Calu3 (cell line): ENCODE results near the gene TRAPPC6A. TPM values are rescaled to one million over a fixed set of nuclear protein-coding genes. Genes with fewer than 3 reads are reported as not detected.

Experiments
- Bru-seq: library from RNA; stranded (reverse); fragments of 400-500 nt; gene quantifications from one replicate; lab custom pipeline; 2021; lab: Mats Ljungman, UMichigan
- BruChase-seq, 2 experiments: library from RNA; stranded (reverse); fragments of 400-500 nt; gene quantifications; one replicate each; lab custom pipeline; 2021; lab: Mats Ljungman, UMichigan
- BruUV-seq: library from RNA; stranded (reverse); fragments of 400-500 nt; replicated peaks from 2 replicates; lab custom pipeline; 2021; lab: Mats Ljungman, UMichigan
- CTCF ChIA-PET: fragments of 300-600 bp; sonication (Branson Sonifier 250); formaldehyde crosslinking; loops from one replicate; lab custom pipeline; 2022; ENCODE audit warnings: antibody characterized with exemption; lab: Charles Lee
- DNase-seq: peaks from one replicate; pipeline ENCODE4 v3.0.0; 2022
- H3K27ac Mint-ChIP-seq: one replicate; pipeline ENCODE4 v1.8.0; 2022; ENCODE audit warnings: mixed read lengths; ENCODE audit not compliant: unreplicated experiment
- H3K27me3 Mint-ChIP-seq: one replicate; pipeline ENCODE4 v1.8.0; 2022; ENCODE audit warnings: mixed read lengths; ENCODE audit not compliant: unreplicated experiment
- H3K36me3 Mint-ChIP-seq: one replicate; pipeline ENCODE4 v1.8.0; 2022; ENCODE audit warnings: mild to moderate bottlenecking, moderate library complexity, mixed read lengths; ENCODE audit not compliant: insufficient read depth, unreplicated experiment
- H3K4me1 Mint-ChIP-seq: one replicate; pipeline ENCODE4 v1.8.0; 2022; ENCODE audit warnings: mild to moderate bottlenecking, low read depth, mixed read lengths; ENCODE audit not compliant: unreplicated experiment
- H3K4me3 Mint-ChIP-seq: one replicate; pipeline ENCODE4 v1.8.0; 2022; ENCODE audit warnings: mild to moderate bottlenecking, low read depth, moderate library complexity, mixed read lengths; ENCODE audit not compliant: unreplicated experiment
- H3K9me3 Mint-ChIP-seq: one replicate; pipeline ENCODE4 v1.8.0; 2022; ENCODE audit warnings: low read depth, mixed read lengths; ENCODE audit not compliant: unreplicated experiment
- CTCF ChIP-seq: fragments of 200-600 bp; IDR thresholded peaks from one replicate; pipeline ENCODE4 v1.8.0; 2022; ENCODE audit warnings: antibody characterized with exemption; ENCODE audit not compliant: unreplicated experiment
- intact Hi-C: fragments of 100-400 bp; cut with micrococcal nuclease; formaldehyde crosslinking; loops from one replicate; pipeline ENCODE4 v1.10.0; 2022; ENCODE audit not compliant: unreplicated experiment
- long read RNA-seq: library from polyadenylated mRNA; stranded (forward); transcript quantifications from one replicate; pipeline ENCODE4 v2.0.0, GENCODE V29; 2022
- total RNA-seq: library from RNA; stranded (reverse); gene quantifications from 2 replicates; pipeline ENCODE4 v1.2.3, GENCODE V29; 2022

Gene TRAPPC6A
- total RNA-seq (55.7 and 57.0 TPM in 2 replicates), Bru-seq, nascent RNA (percentile 56 among the genes with signal in this experiment), BruChase-seq, experiment 1, labeled RNA remaining after a 6-hour chase (percentile 60 among the genes with signal in this experiment), BruChase-seq, experiment 2, labeled RNA remaining after a 2-hour chase (percentile 65 among the genes with signal in this experiment)
- long read RNA-seq, transcript TRAPPC6A-204 (5 exons, 695 nt), result minor isoform, 10 of 102 reads
- long read RNA-seq, transcript TRAPPC6A-202 (6 exons, 758 nt), result minor isoform, 28 of 102 reads
- long read RNA-seq, transcript TRAPPC6A-201 (6 exons, 805 nt), result major isoform, 35 of 102 reads
- long read RNA-seq, transcript TRAPPC6A-205 (5 exons, 514 nt), result minor isoform, 12 of 102 reads
- long read RNA-seq, partial matches to known transcripts, result 1 of 102 reads
- long read RNA-seq, other reads (novel, unspliced or antisense), result 16 of 102 reads

- intact Hi-C loops, result no loop called here
- H3K27me3 Mint-ChIP-seq, result no peaks in the 10 kb centered on the region
- BruUV-seq, result TSS peak; percentile 92
- peak within 1 kb of the TSS; percentile 79 for H3K4me3 Mint-ChIP-seq
- CTCF ChIA-PET, result interaction anchor here (0.6 to 2.3 kb wide), 18 partner anchors 9 to 261 kb away, joined by 3 to 13 read pairs (median 4); no protein-coding TSS in a partner anchor
- H3K9me3 Mint-ChIP-seq, result no peaks in the 10 kb centered on the region
- no peak for DNase-seq
- H3K4me1 Mint-ChIP-seq, result peaks cover 5% of the 10 kb centered on the region
- TF ChIP-seq CTCF, result no peak
- peak within 1 kb of the TSS; percentile 90 for H3K27ac Mint-ChIP-seq
- peaks cover 44% of the 10 kb centered on the region for H3K36me3 Mint-ChIP-seq
These were observed at the start of gene TRAPPC6A for GRCh38 chr19:45177817-45178261. TSS of gene TRAPPC6A (minus strand) at chr19:45178237. CDS start at chr19:45178218, 19 bp downstream.

- no peak for TF ChIP-seq CTCF
- CTCF ChIA-PET, result interaction anchor here (1.6 kb wide), 1 partner anchor 13 kb away, joined by 3 read pairs; no protein-coding TSS in a partner anchor
- H3K4me3 Mint-ChIP-seq, result no peak overlapping the region
These were observed 46.6 kb upstream of the TRAPPC6A start for GRCh38 chr19:45224645-45225044.

GRCh38 chr19:45223879-45224278 is 45.8 kb upstream of the TRAPPC6A start:
- Mint-ChIP-seq H3K4me1 (no peaks in the 10 kb centered on the region), H3K27ac (no peak overlapping the region), H3K27me3 (peaks cover 86% of the 10 kb centered on the region), H3K9me3 (no peaks in the 10 kb centered on the region), H3K4me3 (no peak overlapping the region), H3K36me3 (no peaks in the 10 kb centered on the region)
- BruUV-seq, result no TSS peak
- CTCF ChIA-PET, result interaction anchor here (1.6 kb wide), 1 partner anchor 12 kb away, joined by 3 read pairs; no protein-coding TSS in a partner anchor
- intact Hi-C loops, result no loop called here
- no peak for DNase-seq
- TF ChIP-seq CTCF, result no peak

More at GRCh38 chr19:45224645-45225044, 46.6 kb upstream of the TRAPPC6A start:
- intact Hi-C loops, result no loop called here
- H3K27me3 Mint-ChIP-seq, result peaks cover 84% of the 10 kb centered on the region
- no peak overlapping the region for H3K27ac Mint-ChIP-seq
- DNase-seq, result no peak
- H3K36me3 Mint-ChIP-seq, result no peaks in the 10 kb centered on the region
- no peaks in the 10 kb centered on the region for H3K9me3 Mint-ChIP-seq
- no peaks in the 10 kb centered on the region for H3K4me1 Mint-ChIP-seq
- no TSS peak for BruUV-seq

GRCh38 chr19:45222724-45223123 is 44.7 kb upstream of the TRAPPC6A start:
- peaks cover 90% of the 10 kb centered on the region for H3K27me3 Mint-ChIP-seq
- no peak for DNase-seq
- BruUV-seq, result no TSS peak
- no peak for TF ChIP-seq CTCF
- no peak overlapping the region for H3K27ac Mint-ChIP-seq
- H3K4me3 Mint-ChIP-seq, result no peak overlapping the region
- no peaks in the 10 kb centered on the region for H3K9me3 Mint-ChIP-seq
- no peaks in the 10 kb centered on the region for H3K4me1 Mint-ChIP-seq
- CTCF ChIA-PET, result interaction anchor here (0.7 kb wide), 1 partner anchor 44 kb away, joined by 4 read pairs; no protein-coding TSS in a partner anchor
- H3K36me3 Mint-ChIP-seq, result no peaks in the 10 kb centered on the region
- intact Hi-C loops, result no loop called here
